Myocyte (in vitro differentiated cells): ENCODE data around the gene HNF1B. TPM values are rescaled to one million over a fixed set of nuclear protein-coding genes. Genes with fewer than 3 reads are reported as not detected.

Experiments
- total RNA-seq: library from RNA; depleted of rRNA; stranded (reverse); fragments of >200 nt; gene quantifications from 2 replicates; pipeline ENCODE4 v1.2.3, GENCODE V29; 2014

HNF1B gene
- total RNA-seq, 1 donor from 2014 or later, result not detected

Other genes starting within 250 kb of the HNF1B start
- 9.0 and 12.6 TPM in 2 replicates for gene SYNRG, start 135.6 kb downstream of the HNF1B start, total RNA-seq
- 25.0 and 29.5 TPM in 2 replicates for gene DDX52, start 101.6 kb downstream of the HNF1B start, total RNA-seq
- gene TBC1D3K, start 179.4 kb upstream of the HNF1B start, total RNA-seq, result not detected in 2 replicates
- 13.1 and 14.3 TPM in 2 replicates for gene TBC1D3L, start 244.0 kb upstream of the HNF1B start, total RNA-seq